GM19023 (cell line): Measurements from ENCODE around the gene AP3D1.

Experiments used
- ATAC-seq: cut with Tn5 transposase; IDR thresholded peaks from one replicate; pipeline ENCODE4 v1.9.1; 2021; ENCODE audit warnings: mild to moderate bottlenecking, moderate library complexity; ENCODE audit not compliant: unreplicated experiment

AP3D1 gene

GRCh38 chr19:2184422-2184975, 33.1 kb upstream of the AP3D1 start:
- no peak for ATAC-seq

- no peak for ATAC-seq
Observed at GRCh38 chr19:2181633-2181997, 30.2 kb upstream of the AP3D1 start.

- no peak for ATAC-seq
Observed at GRCh38 chr19:2180881-2181632, 29.7 kb upstream of the AP3D1 start.

- ATAC-seq = no peak
Observed at GRCh38 chr19:2180114-2180513, 28.7 kb upstream of the AP3D1 start.

- ATAC-seq = no peak
Observed at GRCh38 chr19:2179095-2179494, 27.7 kb upstream of the AP3D1 start.

DNA sequence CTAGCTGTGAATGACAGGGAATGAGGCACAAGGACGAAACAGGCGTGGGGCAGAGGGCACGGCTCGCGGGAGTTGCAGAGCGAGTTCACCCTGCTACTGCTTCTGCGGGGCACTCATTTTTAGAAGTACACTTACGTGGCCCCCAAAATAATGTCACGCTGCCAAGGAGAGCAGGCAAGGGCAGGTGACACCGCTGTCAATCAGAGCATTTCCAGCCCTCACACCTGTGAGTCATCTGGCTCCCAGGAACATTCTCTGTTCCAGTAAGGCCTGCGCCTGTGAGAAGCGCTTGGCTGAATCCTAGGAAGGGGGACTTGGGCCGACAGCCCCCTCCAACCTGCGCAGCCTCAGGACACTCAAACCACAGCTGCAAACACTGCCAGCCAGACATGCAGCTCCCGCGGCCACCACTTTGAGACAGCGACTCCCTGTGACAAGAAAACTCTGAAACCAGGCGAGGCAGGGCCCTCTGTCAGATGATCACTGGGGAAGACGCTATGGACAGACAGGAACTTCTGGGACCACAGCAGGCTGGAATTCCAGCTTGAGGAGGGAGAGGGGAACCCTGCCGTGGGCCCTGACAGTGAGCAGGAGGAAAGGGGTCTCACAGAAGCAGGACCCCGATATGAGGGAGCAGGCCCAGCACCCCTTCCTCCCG, 25.1 kb upstream of the AP3D1 start:
- no peak for ATAC-seq

DNA sequence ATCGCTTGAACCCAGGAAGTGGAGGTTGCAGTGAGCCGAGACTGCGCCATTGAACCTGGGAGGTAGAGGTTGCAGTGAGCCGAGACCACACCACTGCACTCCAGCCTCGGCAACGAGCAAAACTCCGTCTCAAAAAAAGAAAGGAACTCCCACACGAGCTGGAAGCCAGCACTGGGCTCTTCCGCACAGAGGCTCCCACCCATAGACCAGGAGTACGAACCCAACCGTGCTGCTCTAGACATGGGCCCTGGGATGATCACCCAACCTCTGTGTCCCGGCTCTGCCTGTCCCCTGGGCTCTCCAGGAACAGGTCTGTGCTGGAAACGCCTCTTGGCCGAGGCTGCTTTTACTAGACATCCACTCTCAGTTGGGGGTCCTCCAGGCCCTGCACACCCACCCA, 24.4 kb upstream of the AP3D1 start:
- ATAC-seq = no peak

- no peak for ATAC-seq
Observed at GRCh38 chr19:2173767-2174577, 22.6 kb upstream of the AP3D1 start.

GRCh38 chr19:2173388-2173766, 22.0 kb upstream of the AP3D1 start:
- no peak for ATAC-seq

DNA sequence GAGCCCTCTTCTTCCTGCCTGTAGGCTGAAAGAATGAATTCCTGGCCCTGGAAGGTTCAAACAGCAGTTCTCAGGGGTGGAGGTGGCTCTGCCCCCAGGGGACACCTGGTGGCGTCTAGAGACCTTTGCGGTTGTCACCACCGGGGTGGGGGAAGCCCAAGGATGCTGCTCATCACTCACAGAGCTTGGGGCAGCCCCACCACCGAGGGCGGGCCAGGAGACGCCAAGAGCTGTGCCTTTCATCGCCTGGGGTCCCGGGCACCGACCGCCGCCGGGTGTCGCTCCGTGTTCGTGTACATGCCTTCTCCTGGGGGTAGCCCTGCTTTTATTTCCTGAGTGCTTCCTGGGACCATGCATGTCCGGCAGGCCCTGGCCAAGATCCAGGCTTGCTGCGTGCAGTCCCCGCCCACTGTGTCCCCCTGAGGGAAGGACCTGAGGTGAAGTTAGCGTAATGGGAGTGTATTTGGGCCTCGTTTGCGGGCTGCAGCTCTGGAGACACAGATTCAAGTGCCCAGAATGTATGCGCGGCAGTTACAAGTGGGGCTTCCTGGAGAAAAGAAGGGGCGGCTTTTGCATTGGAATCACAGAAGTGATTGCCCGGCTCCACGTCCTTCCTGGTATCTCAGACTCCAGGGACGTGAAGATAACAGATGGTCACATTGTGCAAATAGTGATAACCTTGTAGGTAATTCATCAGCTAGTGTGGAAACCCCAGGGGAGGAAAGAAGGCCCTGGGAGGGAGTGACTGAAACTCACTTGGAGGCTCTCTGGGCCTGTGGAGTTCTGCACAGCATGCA, 20.2 kb upstream of the AP3D1 start:
- ATAC-seq = no peak

GRCh38 chr19:2170987-2171348, 19.6 kb upstream of the AP3D1 start:
- no peak for ATAC-seq

DNA sequence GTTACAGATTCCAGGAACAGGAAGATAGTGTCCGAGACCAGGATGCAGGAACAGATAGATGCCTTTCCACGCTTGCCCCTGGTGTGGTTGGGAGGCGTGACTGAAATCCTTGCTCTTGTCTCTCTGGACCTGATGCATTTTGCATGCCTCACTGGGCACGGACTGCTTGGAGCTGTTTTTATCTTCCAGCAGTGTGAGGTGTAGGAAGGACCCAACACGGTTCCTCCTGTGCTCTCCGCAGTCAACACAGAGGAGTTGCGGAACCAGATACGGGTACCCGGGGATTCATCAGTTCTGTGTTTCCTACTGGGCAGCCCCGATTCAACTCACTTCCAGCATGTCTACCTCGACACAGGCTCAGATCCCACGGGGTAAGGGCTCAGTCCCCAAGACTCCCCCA, 18.9 kb upstream of the AP3D1 start:
- ATAC-seq = no peak

DNA sequence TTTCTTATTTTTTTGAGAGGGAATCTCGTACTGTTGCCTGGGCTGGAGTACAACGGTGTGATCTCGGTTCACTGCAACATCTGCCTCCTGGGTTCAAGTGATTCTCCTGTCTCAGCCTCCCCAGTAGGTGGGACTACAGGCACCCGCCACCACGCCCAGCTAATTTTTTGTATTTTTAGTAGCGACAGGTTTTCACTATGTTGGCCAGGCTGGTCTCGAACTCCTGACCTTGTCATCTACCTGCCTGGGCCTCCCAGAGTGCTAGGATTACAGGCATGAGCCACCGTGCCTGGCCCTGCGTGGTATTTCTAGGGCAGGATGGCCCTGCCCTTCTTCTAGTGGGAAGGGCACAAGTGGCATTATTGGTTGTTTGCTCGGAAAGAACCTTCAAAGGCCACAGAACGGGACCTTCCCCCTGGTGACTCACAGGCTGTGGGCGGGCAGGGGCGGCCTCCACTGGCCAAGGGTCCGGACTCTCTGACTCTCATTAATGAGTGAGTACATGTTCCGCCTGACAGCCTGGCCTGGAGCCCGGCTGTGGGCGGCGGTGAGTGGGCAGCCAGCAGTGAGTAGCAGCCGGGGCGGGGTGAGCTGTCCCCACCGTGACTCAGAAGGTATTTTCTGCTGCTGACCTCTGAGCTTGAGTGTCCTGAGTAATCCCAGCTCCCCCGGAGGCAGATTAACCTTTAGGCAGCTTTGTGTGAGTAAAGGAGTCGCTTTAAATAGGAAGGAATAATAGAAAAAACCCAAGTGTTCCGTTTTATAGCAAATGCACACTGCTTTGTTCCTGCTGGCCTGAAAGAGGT, 17.5 kb upstream of the AP3D1 start:
- ATAC-seq = peak; percentile 46

DNA sequence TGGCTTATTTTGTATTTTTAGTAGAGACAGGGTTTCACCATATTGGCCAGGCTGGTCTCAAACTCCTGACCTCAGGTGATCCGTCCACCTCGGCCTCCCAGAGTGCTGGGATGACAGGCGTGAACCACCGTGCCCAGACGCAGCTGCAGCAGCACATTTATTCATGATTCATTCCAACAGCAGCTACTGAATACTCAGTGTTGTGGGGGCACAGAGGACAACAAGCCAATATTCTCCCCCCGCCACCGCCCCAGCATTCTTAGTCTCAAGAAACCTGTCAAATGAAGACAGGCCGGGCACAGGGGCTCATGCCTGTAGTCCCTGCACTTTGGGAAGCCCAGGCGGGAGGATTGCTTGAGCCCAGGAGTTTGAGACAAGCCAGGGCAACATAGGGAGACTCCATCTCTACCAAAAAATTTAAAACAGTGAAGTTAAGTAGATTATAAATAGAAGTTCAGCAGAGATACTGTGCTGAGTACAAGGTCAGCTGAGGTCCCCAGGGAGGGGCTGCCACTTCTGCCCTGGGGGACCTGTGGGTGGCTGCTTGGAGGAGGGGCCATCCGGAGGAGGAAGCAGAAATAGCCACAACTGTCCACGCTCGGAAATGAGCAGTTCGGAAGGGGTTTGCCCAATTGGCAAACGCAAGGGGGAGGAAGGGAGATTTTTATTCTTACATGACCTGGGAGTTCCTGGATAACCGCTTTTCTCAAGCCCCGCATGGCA, 16.7 kb upstream of the AP3D1 start:
- no peak for ATAC-seq

DNA sequence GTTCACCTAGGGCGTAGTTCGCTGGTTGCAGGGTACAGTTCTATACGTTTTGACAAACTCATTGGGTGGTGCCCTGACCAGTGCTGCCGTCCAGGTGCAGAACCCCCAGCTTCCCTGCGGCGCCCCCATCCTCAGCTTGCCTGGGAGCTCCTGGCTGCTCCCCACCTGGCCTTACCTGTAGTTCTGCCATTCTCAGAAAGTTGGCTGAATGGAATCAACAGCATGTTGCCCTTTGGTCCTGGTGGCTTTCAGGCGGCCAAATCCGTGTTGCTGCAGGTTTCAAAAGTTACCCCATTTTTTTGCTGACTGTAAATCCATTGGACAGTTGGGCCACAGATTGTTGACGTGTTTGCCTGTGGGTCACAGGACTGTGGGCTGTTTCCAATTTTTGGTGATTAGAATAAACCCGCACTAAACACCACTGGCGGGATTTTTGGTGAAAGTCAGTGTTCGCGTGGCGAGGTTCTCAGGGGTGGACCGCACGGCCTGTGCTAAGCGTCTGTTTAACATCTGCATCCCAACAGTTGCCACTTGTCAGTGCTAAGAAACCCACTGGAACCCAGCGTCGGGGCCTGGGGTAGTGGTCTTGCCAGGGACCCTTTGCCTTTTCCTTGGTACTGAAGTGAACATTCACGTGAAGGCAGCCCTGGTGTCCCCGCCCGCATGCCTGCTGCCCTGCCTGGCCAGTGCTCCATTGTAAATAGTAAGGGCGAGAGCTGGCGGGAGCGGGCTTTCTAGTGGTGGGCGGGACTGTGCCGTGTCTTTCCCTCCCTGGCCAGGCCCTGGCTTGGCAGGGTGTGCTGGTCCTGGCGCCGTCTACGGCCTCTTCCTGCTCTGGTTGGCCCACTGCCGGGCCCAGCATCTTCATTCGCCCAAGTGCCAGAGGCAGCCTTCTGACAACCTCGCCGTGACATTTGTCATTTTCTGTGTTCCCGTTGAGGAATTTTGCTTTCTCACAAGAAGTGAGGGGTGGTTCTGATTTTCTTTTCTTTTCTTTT, 15.7 kb upstream of the AP3D1 start:
- ATAC-seq = no peak

DNA sequence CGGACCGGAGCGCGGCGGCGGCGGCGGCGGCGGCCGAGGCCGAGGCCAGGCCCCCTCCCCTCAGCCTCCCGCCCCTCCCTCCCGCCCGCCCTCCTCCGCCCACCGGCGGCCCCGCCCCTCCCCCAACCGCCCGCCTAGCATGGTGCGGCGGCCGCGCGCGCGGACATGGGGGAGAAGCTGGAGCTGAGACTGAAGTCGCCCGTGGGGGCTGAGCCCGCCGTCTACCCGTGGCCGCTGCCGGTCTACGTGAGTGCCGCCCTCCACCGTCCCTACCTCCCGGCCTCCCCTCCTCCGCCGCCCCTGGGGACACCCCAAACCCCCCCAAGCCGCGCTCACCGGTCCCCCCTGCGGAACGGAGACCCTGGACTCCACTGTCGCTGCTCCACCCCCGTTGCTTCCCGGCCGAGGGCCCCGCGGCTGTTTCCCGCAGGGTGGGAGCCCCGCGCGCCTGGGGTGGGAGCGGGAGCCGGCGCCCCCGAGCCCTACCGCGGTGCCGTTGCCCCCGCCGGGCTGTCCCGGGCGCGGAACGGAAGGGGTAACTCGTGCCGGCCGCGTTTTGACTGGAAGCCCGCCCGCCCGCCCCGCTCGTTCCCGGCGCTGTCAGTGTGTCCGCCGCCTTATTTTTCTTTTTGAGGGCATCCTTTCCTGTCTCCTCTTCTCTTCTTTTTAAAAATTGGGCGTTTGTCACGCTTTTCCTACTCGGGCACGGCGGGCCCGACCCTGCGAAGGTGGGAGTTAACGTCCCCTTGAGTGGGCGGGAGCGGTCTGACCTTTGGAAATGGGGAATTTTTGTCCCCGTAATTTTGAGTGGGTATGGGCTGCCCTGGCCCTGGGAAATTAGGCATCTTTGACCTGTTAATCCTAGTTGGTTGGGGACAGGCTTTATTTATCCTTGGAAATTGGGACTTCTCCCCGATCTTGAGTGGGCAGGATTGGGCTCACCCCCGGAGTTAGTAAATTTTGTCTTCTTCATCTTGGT, 12.9 kb upstream of the AP3D1 start:
- peak; percentile 5 for ATAC-seq

- no peak for ATAC-seq
Observed at GRCh38 chr19:2160379-2160778, 9.0 kb upstream of the AP3D1 start.
